Esophagus (tissue), 2 donors: ENCODE measurements around the gene ACAP2. TPM values are rescaled to one million over a fixed set of nuclear protein-coding genes. Genes with fewer than 3 reads are reported as not detected.
"Not testable (repeated sequence)": the region's sequence is repeated elsewhere in the genome, so short reads cannot be mapped to it uniquely, and the experiment has no call there.

Experiments used
- H3K27ac ChIP-seq, 2 donors: one replicate each; pipeline ENCODE4 v1.5.1; 2013; ENCODE audit warnings: low read depth in 2 of 2, mild to moderate bottlenecking in 2 of 2, inconsistent platforms in 1 of 2, low read length in 1 of 2, moderate library complexity in 1 of 2
- H3K27me3 ChIP-seq, 2 donors: one replicate each; pipeline ENCODE4 v1.6.1; 2013; ENCODE audit warnings: low read length in 2 of 2, control low read depth in 1 of 2, mild to moderate bottlenecking in 1 of 2; ENCODE audit not compliant: insufficient read depth in 2 of 2, control insufficient read depth in 1 of 2
- H3K36me3 ChIP-seq, 2 donors: one replicate each; pipeline ENCODE4 v1.6.1; 2013; ENCODE audit warnings: low read length in 1 of 2; ENCODE audit not compliant: control insufficient read depth in 2 of 2, insufficient read depth in 2 of 2
- H3K4me1 ChIP-seq, 2 donors: one replicate each; pipeline ENCODE4 v1.6.1; 2013; ENCODE audit warnings: low read length in 1 of 2; ENCODE audit not compliant: control insufficient read depth in 2 of 2, insufficient read depth in 2 of 2
- H3K4me3 ChIP-seq, 2 donors: one replicate each; pipeline ENCODE4 v1.5.1; 2013; ENCODE audit warnings: low read length in 2 of 2, mild to moderate bottlenecking in 2 of 2, low read depth in 1 of 2, moderate library complexity in 1 of 2
- H3K9me3 ChIP-seq, 2 donors: one replicate each; pipeline ENCODE4 v1.6.1; 2013; ENCODE audit warnings: mild to moderate bottlenecking in 2 of 2, low read depth in 1 of 2, low read length in 1 of 2, moderate library complexity in 1 of 2; ENCODE audit not compliant: control insufficient read depth in 2 of 2, insufficient read depth in 1 of 2
- WGBS, 2 donors: extraction: QIAGEN DNeasy Blood & Tissue Kit; methylation state at CpG; one replicate each; pipeline ENCODE4 v1.1.7; 2013; 5-methylcytosine and 5-hydroxymethylcytosine counted together
- polyA plus RNA-seq, 2 donors: library from polyadenylated mRNA; stranded (reverse); fragments of 200-250 nt; gene quantifications; one replicate each; pipeline ENCODE4 v1.2.3, GENCODE V29; 2013
- donor health status: healthy with polysubstance abuse.
- donor health status: Bipolar disorder and iron deficiency.

Gene ACAP2
- polyA plus RNA-seq, 2 donors: 11.9 to 12.5 TPM

- H3K27me3 ChIP-seq: no peaks in the 10 kb centered on the region
- H3K9me3 ChIP-seq: no peaks in the 10 kb centered on the region
- H3K4me1 ChIP-seq: no peaks in the 10 kb centered on the region
- H3K4me3 ChIP-seq: no peak overlapping the region
- H3K36me3 ChIP-seq: no peaks in the 10 kb centered on the region
- H3K27ac ChIP-seq: no peak overlapping the region
- WGBS, 2 donors: 78 to 80% methylated on average over 6 of the region's 6 CpGs
Measured at GRCh38 chr3:195312714-195313113, 130.1 kb downstream of the ACAP2 start.

- H3K4me3 ChIP-seq: no peak overlapping the region
- no peak overlapping the region for H3K27ac ChIP-seq
- no peaks in the 10 kb centered on the region for H3K9me3 ChIP-seq
- H3K36me3 ChIP-seq: peaks cover 0 to 3% of the 10 kb centered on the region in 2 donors
- H3K4me1 ChIP-seq: no peaks in the 10 kb centered on the region
- H3K27me3 ChIP-seq: no peaks in the 10 kb centered on the region
Measured at GRCh38 chr3:195307711-195308110, 135.1 kb downstream of the ACAP2 start.

- Histone ChIP-seq H3K36me3 (peaks cover 2 to 3% of the 10 kb centered on the region in 2 donors), H3K9me3 (no peaks in the 10 kb centered on the region), H3K27ac (no peak overlapping the region), H3K4me3 (no peak overlapping the region), H3K27me3 (no peaks in the 10 kb centered on the region), H3K4me1 (no peaks in the 10 kb centered on the region)
- WGBS, 2 donors: 53 to 73% methylated on average over 4 of the region's 4 CpGs
Measured at GRCh38 chr3:195306369-195306768, 136.5 kb downstream of the ACAP2 start.

GRCh38 chr3:195302431-195302830, 140.4 kb downstream of the ACAP2 start:
- Histone ChIP-seq H3K9me3 (no peaks in the 10 kb centered on the region), H3K4me1 (no peaks in the 10 kb centered on the region), H3K27ac (no peak overlapping the region), H3K4me3 (no peak overlapping the region), H3K27me3 (no peaks in the 10 kb centered on the region), H3K36me3 (peaks cover 4 to 6% of the 10 kb centered on the region in 2 donors)
- 90 to 93% methylated on average over 3 of the region's 3 CpGs for WGBS, 2 donors

GRCh38 chr3:195297446-195297845, 145.4 kb downstream of the ACAP2 start:
- H3K36me3 ChIP-seq: peaks cover 4 to 7% of the 10 kb centered on the region in 2 donors
- no peaks in the 10 kb centered on the region for H3K27me3 ChIP-seq
- no peaks in the 10 kb centered on the region for H3K9me3 ChIP-seq

GRCh38 chr3:195296662-195297061, 146.2 kb downstream of the ACAP2 start:
- no peaks in the 10 kb centered on the region for H3K9me3 ChIP-seq
- H3K4me1 ChIP-seq: no peaks in the 10 kb centered on the region
- no peaks in the 10 kb centered on the region for H3K27me3 ChIP-seq
- peaks cover 4% of the 10 kb centered on the region in 2 donors for H3K36me3 ChIP-seq
- WGBS, 2 donors: 98 to 100% methylated on average over 1 of the region's 1 CpG
- H3K27ac ChIP-seq: no peak overlapping the region
- no peak overlapping the region for H3K4me3 ChIP-seq

More at GRCh38 chr3:195297446-195297845, 145.4 kb downstream of the ACAP2 start:
- H3K27ac ChIP-seq: no peak overlapping the region
- no peaks in the 10 kb centered on the region for H3K4me1 ChIP-seq
- H3K4me3 ChIP-seq: no peak overlapping the region

- no peak overlapping the region for H3K27ac ChIP-seq
- H3K36me3 ChIP-seq: peaks cover 2 to 3% of the 10 kb centered on the region in 2 donors
- H3K27me3 ChIP-seq: no peaks in the 10 kb centered on the region
- H3K4me3 ChIP-seq: no peak overlapping the region
- no peaks in the 10 kb centered on the region for H3K9me3 ChIP-seq
- no peaks in the 10 kb centered on the region for H3K4me1 ChIP-seq
- 95 to 100% methylated on average over 1 of the region's 1 CpG for WGBS, 2 donors
Measured at GRCh38 chr3:195291121-195291520, 151.7 kb downstream of the ACAP2 start.

- H3K4me3 ChIP-seq, H3K27me3 ChIP-seq, H3K4me1 ChIP-seq, H3K27ac ChIP-seq, H3K9me3 ChIP-seq, H3K36me3 ChIP-seq: not testable (repeated sequence)
- WGBS, 2 donors: 97 to 100% methylated on average over 5 of the region's 5 CpGs
Measured at GRCh38 chr3:195290643-195291042, 152.2 kb downstream of the ACAP2 start.

GRCh38 chr3:195286115-195286872, 156.5 kb downstream of the ACAP2 start:
- no peak overlapping the region for H3K4me3 ChIP-seq
- no peaks in the 10 kb centered on the region for H3K9me3 ChIP-seq
- WGBS, 2 donors: 52 to 53% methylated on average over 4 of the region's 4 CpGs
- peaks cover 0 to 6% of the 10 kb centered on the region in 2 donors for H3K36me3 ChIP-seq
- H3K27ac ChIP-seq: no peak overlapping the region
- H3K4me1 ChIP-seq: no peaks in the 10 kb centered on the region
- no peaks in the 10 kb centered on the region for H3K27me3 ChIP-seq

- Histone ChIP-seq H3K27me3 (no peaks in the 10 kb centered on the region), H3K4me3 (no peak overlapping the region), H3K27ac (no peak overlapping the region), H3K4me1 (no peaks in the 10 kb centered on the region), H3K36me3 (peaks cover 0 to 6% of the 10 kb centered on the region in 2 donors), H3K9me3 (no peaks in the 10 kb centered on the region)
- 80 to 84% methylated on average over 3 of the region's 3 CpGs for WGBS, 2 donors
Measured at GRCh38 chr3:195285372-195285771, 157.4 kb downstream of the ACAP2 start.
